ENCODE measurements around the gene INTS6.

The INTS6 gene

GRCh38 chr13:51324714-51325420 is 128.0 kb downstream of the INTS6 start:
- Mint-ChIP-seq H3K27me3 (peaks cover 0 to 6% of the 10 kb centered on the region in 2 donors), H3K4me1 (ENCODE audit: low read depth in 2 of 2) (no peaks in the 10 kb centered on the region), H3K4me3 (no peak overlapping the region), H3K36me3 (ENCODE audit: insufficient read depth) (no peaks in the 10 kb centered on the region), H3K9me3 (no peaks in the 10 kb centered on the region), H3K27ac (no peak overlapping the region)
- ATAC-seq (replicated peaks): no peak
- no peak for DNase-seq

- no peaks in the 10 kb centered on the region for H3K4me1 Mint-ChIP-seq (ENCODE audit: low read depth in 2 of 2)
Measured at GRCh38 chr13:51323824-51324511, 128.9 kb downstream of the INTS6 start.

GRCh38 chr13:51322826-51323225 is 130.0 kb downstream of the INTS6 start:
- Mint-ChIP-seq H3K27me3 (no peaks in the 10 kb centered on the region), H3K36me3 (ENCODE audit: insufficient read depth) (no peaks in the 10 kb centered on the region), H3K9me3 (no peaks in the 10 kb centered on the region), H3K4me3 (no peak overlapping the region), H3K4me1 (ENCODE audit: low read depth in 2 of 2) (no peaks in the 10 kb centered on the region), H3K27ac (no peak overlapping the region)
- no peak for ATAC-seq (replicated peaks)
- no peak for DNase-seq

More at GRCh38 chr13:51323824-51324511, 128.9 kb downstream of the INTS6 start:
- H3K36me3 Mint-ChIP-seq (ENCODE audit: insufficient read depth): no peaks in the 10 kb centered on the region
- peaks cover 0 to 3% of the 10 kb centered on the region in 2 donors for H3K27me3 Mint-ChIP-seq
- DNase-seq: no peak
- no peak overlapping the region for H3K27ac Mint-ChIP-seq
- H3K9me3 Mint-ChIP-seq: no peaks in the 10 kb centered on the region
- no peak for ATAC-seq (replicated peaks)
- H3K4me3 Mint-ChIP-seq: no peak overlapping the region

GRCh38 chr13:51321836-51322235 is 131.0 kb downstream of the INTS6 start:
- ATAC-seq (replicated peaks) (no peak), DNase-seq (no peak)
- Mint-ChIP-seq H3K27me3 (no peaks in the 10 kb centered on the region), H3K4me1 (ENCODE audit: low read depth in 2 of 2) (no peaks in the 10 kb centered on the region), H3K27ac (no peak overlapping the region), H3K36me3 (ENCODE audit: insufficient read depth) (no peaks in the 10 kb centered on the region), H3K4me3 (no peak overlapping the region), H3K9me3 (no peaks in the 10 kb centered on the region)

- no peak for ATAC-seq (replicated peaks)
- Mint-ChIP-seq H3K36me3 (ENCODE audit: insufficient read depth) (peaks cover 3% of the 10 kb centered on the region), H3K4me3 (no peak overlapping the region), H3K9me3 (no peaks in the 10 kb centered on the region), H3K4me1 (ENCODE audit: low read depth in 2 of 2) (no peaks in the 10 kb centered on the region), H3K27me3 (peaks cover 6 to 10% of the 10 kb centered on the region in 2 donors), H3K27ac (no peak overlapping the region)
- DNase-seq: no peak
Measured at GRCh38 chr13:51318876-51319275, 134.0 kb downstream of the INTS6 start.

- no peak for DNase-seq
- Mint-ChIP-seq H3K4me3 (no peak overlapping the region), H3K27me3 (peaks cover 6 to 10% of the 10 kb centered on the region in 2 donors), H3K9me3 (no peaks in the 10 kb centered on the region), H3K36me3 (ENCODE audit: insufficient read depth) (peaks cover 3% of the 10 kb centered on the region), H3K27ac (no peak overlapping the region), H3K4me1 (ENCODE audit: low read depth in 2 of 2) (no peaks in the 10 kb centered on the region)
- ATAC-seq (replicated peaks): no peak
Measured at GRCh38 chr13:51318015-51318414, 134.8 kb downstream of the INTS6 start.

GRCh38 chr13:51317262-51317661 is 135.6 kb downstream of the INTS6 start:
- Mint-ChIP-seq H3K9me3 (no peaks in the 10 kb centered on the region), H3K27me3 (peaks cover 6 to 10% of the 10 kb centered on the region in 2 donors), H3K4me3 (no peak overlapping the region), H3K36me3 (ENCODE audit: insufficient read depth) (peaks cover 3% of the 10 kb centered on the region), H3K4me1 (ENCODE audit: low read depth in 2 of 2) (no peaks in the 10 kb centered on the region), H3K27ac (no peak overlapping the region)
- DNase-seq: no peak
- no peak for ATAC-seq (replicated peaks)

GRCh38 chr13:51313619-51314018 is 139.2 kb downstream of the INTS6 start:
- no peak for DNase-seq
- H3K4me1 Mint-ChIP-seq (ENCODE audit: low read depth in 2 of 2): no peaks in the 10 kb centered on the region
- no peak for ATAC-seq (replicated peaks)
- peaks cover 18 to 19% of the 10 kb centered on the region in 2 donors for H3K27me3 Mint-ChIP-seq
- peaks cover 3% of the 10 kb centered on the region for H3K36me3 Mint-ChIP-seq (ENCODE audit: insufficient read depth)
- H3K27ac Mint-ChIP-seq: no peak overlapping the region
- H3K4me3 Mint-ChIP-seq: no peak overlapping the region
- no peaks in the 10 kb centered on the region for H3K9me3 Mint-ChIP-seq

GRCh38 chr13:51311957-51312520 is 140.8 kb downstream of the INTS6 start:
- no peak for DNase-seq
- Mint-ChIP-seq H3K27ac (no peak overlapping the region), H3K36me3 (ENCODE audit: insufficient read depth) (peaks cover 3% of the 10 kb centered on the region), H3K27me3 (peaks cover 19 to 21% of the 10 kb centered on the region in 2 donors), H3K4me3 (no peak overlapping the region), H3K4me1 (ENCODE audit: low read depth in 2 of 2) (no peaks in the 10 kb centered on the region), H3K9me3 (no peaks in the 10 kb centered on the region)
- no peak for ATAC-seq (replicated peaks)
